ENCODE results near the gene KRT4.

Gene KRT4

GRCh38 chr12:52821826-52822660 is 8.1 kb upstream of the KRT4 start:
- POLR2A ChIA-PET, result no interaction called here
- TF ChIP-seq BHLHE40 (IDR thresholded peaks at IDR 0.05; ENCODE audit: borderline replicate concordance) (no peak), ELF4 (IDR thresholded peaks at IDR 0.05) (no peak), L3MBTL2 (conservative IDR thresholded peaks at IDR 0.05) (no peak), ARNT (IDR thresholded peaks at IDR 0.05) (no peak), ZNF384 (IDR thresholded peaks at IDR 0.05) (no peak), CTBP1 (IDR thresholded peaks at IDR 0.05; ENCODE audit: borderline replicate concordance) (no peak), NFRKB (IDR thresholded peaks at IDR 0.05) (no peak), LEF1 (IDR thresholded peaks at IDR 0.05; ENCODE audit: borderline replicate concordance) (no peak)
- no peak for DNase-seq (ENCODE audit: extremely low spot score)
- CTCF ChIA-PET, result interaction anchor here (0.6 kb wide), 1 partner anchor 33 kb away, joined by 3 read pairs; no protein-coding TSS in a partner anchor

- CTCF ChIA-PET, result no interaction called here
- POLR2A ChIA-PET, result no interaction called here
- DNase-seq (ENCODE audit: extremely low spot score), result no peak
- TF ChIP-seq FOXM1 (IDR thresholded peaks at IDR 0.05; ENCODE audit: borderline replicate concordance) (no peak), PKNOX1 (IDR thresholded peaks at IDR 0.05) (no peak), NFRKB (IDR thresholded peaks at IDR 0.05) (no peak), FOXK2 (IDR thresholded peaks at IDR 0.05) (no peak), LEF1 (IDR thresholded peaks at IDR 0.05; ENCODE audit: borderline replicate concordance) (no peak), CTBP1 (IDR thresholded peaks at IDR 0.05; ENCODE audit: borderline replicate concordance) (no peak), FOXA1 (IDR thresholded peaks at IDR 0.05) (no peak), SP1 (IDR thresholded peaks at IDR 0.05) (no peak), SUZ12 (IDR thresholded peaks at IDR 0.05) (no peak), BHLHE40 (IDR thresholded peaks at IDR 0.05; ENCODE audit: borderline replicate concordance) (no peak), ZNF384 (IDR thresholded peaks at IDR 0.05) (no peak), ELF4 (IDR thresholded peaks at IDR 0.05) (no peak), TARDBP (IDR thresholded peaks at IDR 0.05) (no peak), ARNT (IDR thresholded peaks at IDR 0.05) (no peak), L3MBTL2 (conservative IDR thresholded peaks at IDR 0.05) (no peak), HDGF (IDR thresholded peaks at IDR 0.05; ENCODE audit: borderline replicate concordance) (no peak)
These were observed 7.3 kb upstream of the KRT4 start for GRCh38 chr12:52821071-52821730.

- POLR2A ChIA-PET, result no interaction called here
- no peak for TF ChIP-seq HDGF (IDR thresholded peaks at IDR 0.05; ENCODE audit: borderline replicate concordance)
- no peak for TF ChIP-seq ARNT (IDR thresholded peaks at IDR 0.05)
- TF ChIP-seq SUZ12 (IDR thresholded peaks at IDR 0.05), result no peak
- TF ChIP-seq SP1 (IDR thresholded peaks at IDR 0.05), result no peak
- no peak for TF ChIP-seq ELF4 (IDR thresholded peaks at IDR 0.05)
- TF ChIP-seq LEF1 (IDR thresholded peaks at IDR 0.05; ENCODE audit: borderline replicate concordance), result no peak
- no peak for TF ChIP-seq CTBP1 (IDR thresholded peaks at IDR 0.05; ENCODE audit: borderline replicate concordance)
- TF ChIP-seq TARDBP (IDR thresholded peaks at IDR 0.05), result no peak
- TF ChIP-seq NFRKB (IDR thresholded peaks at IDR 0.05), result no peak
- TF ChIP-seq PKNOX1 (IDR thresholded peaks at IDR 0.05), result no peak
- TF ChIP-seq FOXM1 (IDR thresholded peaks at IDR 0.05; ENCODE audit: borderline replicate concordance), result no peak
- TF ChIP-seq BHLHE40 (IDR thresholded peaks at IDR 0.05; ENCODE audit: borderline replicate concordance), result no peak
- no peak for TF ChIP-seq FOXK2 (IDR thresholded peaks at IDR 0.05)
- no peak for TF ChIP-seq ZNF384 (IDR thresholded peaks at IDR 0.05)
- TF ChIP-seq FOXA1 (IDR thresholded peaks at IDR 0.05), result no peak
- no peak for TF ChIP-seq L3MBTL2 (conservative IDR thresholded peaks at IDR 0.05)
- CTCF ChIA-PET, result no interaction called here
These were observed 6.6 kb upstream of the KRT4 start for GRCh38 chr12:52820521-52820920.

GRCh38 chr12:52819731-52820510 is 6.0 kb upstream of the KRT4 start:
- TF ChIP-seq SP1 (IDR thresholded peaks at IDR 0.05), result no peak
- no peak for TF ChIP-seq NFRKB (IDR thresholded peaks at IDR 0.05)
- no peak for TF ChIP-seq TARDBP (IDR thresholded peaks at IDR 0.05)
- no peak for TF ChIP-seq PKNOX1 (IDR thresholded peaks at IDR 0.05)
- TF ChIP-seq FOXK2 (IDR thresholded peaks at IDR 0.05), result no peak
- TF ChIP-seq FOXM1 (IDR thresholded peaks at IDR 0.05; ENCODE audit: borderline replicate concordance), result no peak
- TF ChIP-seq SUZ12 (IDR thresholded peaks at IDR 0.05), result no peak
- TF ChIP-seq ARNT (IDR thresholded peaks at IDR 0.05), result no peak
- TF ChIP-seq ELF4 (IDR thresholded peaks at IDR 0.05), result no peak
- TF ChIP-seq L3MBTL2 (conservative IDR thresholded peaks at IDR 0.05), result no peak
- no peak for TF ChIP-seq BHLHE40 (IDR thresholded peaks at IDR 0.05; ENCODE audit: borderline replicate concordance)
- TF ChIP-seq LEF1 (IDR thresholded peaks at IDR 0.05; ENCODE audit: borderline replicate concordance), result no peak
- TF ChIP-seq HDGF (IDR thresholded peaks at IDR 0.05; ENCODE audit: borderline replicate concordance), result no peak
- TF ChIP-seq ZNF384 (IDR thresholded peaks at IDR 0.05), result no peak
- no peak for TF ChIP-seq CTBP1 (IDR thresholded peaks at IDR 0.05; ENCODE audit: borderline replicate concordance)
- no peak for TF ChIP-seq FOXA1 (IDR thresholded peaks at IDR 0.05)
- POLR2A ChIA-PET, result no interaction called here
- CTCF ChIA-PET, result no interaction called here
- DNase-seq (ENCODE audit: extremely low spot score), result no peak

More at GRCh38 chr12:52820521-52820920, 6.6 kb upstream of the KRT4 start:
- DNase-seq (ENCODE audit: extremely low spot score), result no peak

GRCh38 chr12:52818887-52819420 is 5.0 kb upstream of the KRT4 start:
- DNase-seq (ENCODE audit: extremely low spot score), result no peak
- TF ChIP-seq BHLHE40 (IDR thresholded peaks at IDR 0.05; ENCODE audit: borderline replicate concordance) (no peak), ELF4 (IDR thresholded peaks at IDR 0.05) (no peak), LEF1 (IDR thresholded peaks at IDR 0.05; ENCODE audit: borderline replicate concordance) (no peak), TARDBP (IDR thresholded peaks at IDR 0.05) (no peak), FOXM1 (IDR thresholded peaks at IDR 0.05; ENCODE audit: borderline replicate concordance) (no peak), ZNF384 (IDR thresholded peaks at IDR 0.05) (no peak), PKNOX1 (IDR thresholded peaks at IDR 0.05) (no peak), SUZ12 (IDR thresholded peaks at IDR 0.05) (no peak), FOXA1 (IDR thresholded peaks at IDR 0.05) (no peak), CTBP1 (IDR thresholded peaks at IDR 0.05; ENCODE audit: borderline replicate concordance) (no peak), L3MBTL2 (conservative IDR thresholded peaks at IDR 0.05) (no peak), ARNT (IDR thresholded peaks at IDR 0.05) (no peak), FOXK2 (IDR thresholded peaks at IDR 0.05) (no peak), SP1 (IDR thresholded peaks at IDR 0.05) (no peak), NFRKB (IDR thresholded peaks at IDR 0.05) (no peak), HDGF (IDR thresholded peaks at IDR 0.05; ENCODE audit: borderline replicate concordance) (no peak)
- ChIA-PET CTCF (no interaction called here), POLR2A (no interaction called here)

Data from HEK293T (cell line).